NCI-H526 (cell line): ENCODE results near the gene CCDC154.
"Not testable (repeated sequence)": the region's sequence is repeated elsewhere in the genome, so short reads cannot be mapped to it uniquely, and the experiment has no call there.

ENCODE experiments used
- DNase-seq, 2 experiments: peaks; one replicate each; lab custom pipeline; 2025; lab: John Stamatoyannopoulos, UW

CCDC154 gene

DNA sequence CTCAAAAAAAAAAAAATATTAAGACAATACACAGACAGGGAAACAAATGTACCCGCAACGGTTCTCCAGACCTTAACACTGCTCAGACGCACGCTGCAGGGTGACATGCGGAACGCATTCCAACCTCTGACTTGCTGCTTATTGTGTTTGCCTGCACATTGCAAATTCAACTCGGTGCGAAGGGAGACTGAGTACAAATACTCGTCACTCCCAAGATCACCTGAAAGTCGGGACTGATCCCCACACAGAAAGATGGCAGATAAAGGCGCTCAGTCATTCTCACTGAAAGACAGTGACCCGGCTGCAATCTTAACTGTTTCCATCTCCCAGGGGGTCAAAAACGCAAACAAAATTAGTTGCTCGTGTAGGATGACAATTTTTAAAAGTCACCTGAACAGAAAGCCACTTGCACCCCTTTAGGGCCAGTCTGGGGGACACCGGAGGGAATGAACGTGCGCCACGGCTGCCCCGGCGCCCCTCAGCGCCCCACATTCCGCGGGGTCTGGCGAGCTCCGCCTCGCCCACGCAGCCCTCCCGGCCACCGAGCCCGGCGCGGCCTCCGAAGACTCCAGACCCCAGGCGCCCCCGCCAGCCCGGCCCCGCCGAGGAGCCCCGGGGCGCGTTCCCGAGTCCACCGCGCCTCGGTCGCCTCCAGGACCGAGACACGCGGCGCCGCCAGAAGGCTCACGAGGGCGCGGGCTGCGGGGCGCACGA, 29.9 kb upstream of the CCDC154 start:
- no peak for DNase-seq

DNA sequence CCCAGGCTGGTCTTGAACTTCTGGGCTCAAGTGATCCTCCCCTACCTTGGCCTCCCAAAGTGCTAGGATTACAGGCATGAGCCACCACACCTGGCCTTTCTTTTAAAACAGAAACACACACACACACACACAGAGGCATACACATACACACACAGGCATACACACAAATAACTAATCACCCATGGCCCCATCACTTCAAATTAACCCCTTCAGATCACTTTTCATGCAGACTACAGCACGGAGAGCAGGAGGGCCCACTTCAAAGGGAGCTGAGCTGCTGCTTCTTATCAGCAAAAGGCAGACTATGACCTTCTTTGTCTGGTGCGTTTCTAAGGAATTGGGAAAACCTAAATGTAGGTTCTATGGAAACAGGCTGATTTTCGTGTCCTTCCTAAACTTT, 28.6 kb upstream of the CCDC154 start:
- no peak for DNase-seq

DNA sequence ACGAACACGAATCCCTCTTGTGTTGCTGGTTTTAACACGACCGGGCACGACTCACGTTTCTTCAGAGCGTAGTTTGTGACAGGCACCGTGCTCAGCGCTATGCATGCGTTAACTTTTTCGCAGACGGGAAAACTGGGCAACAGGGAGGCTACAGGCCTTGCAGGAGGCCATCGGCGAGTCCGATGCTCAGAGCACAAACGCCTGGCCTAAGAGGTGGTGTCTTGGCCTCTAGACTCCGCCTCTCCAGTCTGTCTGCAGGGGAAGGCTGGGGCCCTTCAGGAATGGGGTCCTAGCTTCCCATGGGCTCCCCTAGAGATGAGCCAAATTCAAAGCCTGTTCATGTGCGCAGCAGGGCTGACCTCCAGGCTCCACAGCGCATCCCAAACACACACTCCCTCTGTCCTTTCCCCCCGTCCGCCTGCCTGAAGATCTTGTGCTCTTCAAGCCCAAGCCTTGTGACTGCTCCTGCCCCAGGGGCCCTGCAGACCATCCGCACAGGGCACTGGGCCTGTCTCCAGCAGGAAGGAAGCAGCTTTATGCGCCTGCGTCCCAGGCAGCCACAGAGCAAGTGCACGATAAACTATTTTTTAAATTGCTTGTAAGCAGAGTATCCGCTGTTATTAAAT, 27.3 kb upstream of the CCDC154 start:
- no peak for DNase-seq

DNA sequence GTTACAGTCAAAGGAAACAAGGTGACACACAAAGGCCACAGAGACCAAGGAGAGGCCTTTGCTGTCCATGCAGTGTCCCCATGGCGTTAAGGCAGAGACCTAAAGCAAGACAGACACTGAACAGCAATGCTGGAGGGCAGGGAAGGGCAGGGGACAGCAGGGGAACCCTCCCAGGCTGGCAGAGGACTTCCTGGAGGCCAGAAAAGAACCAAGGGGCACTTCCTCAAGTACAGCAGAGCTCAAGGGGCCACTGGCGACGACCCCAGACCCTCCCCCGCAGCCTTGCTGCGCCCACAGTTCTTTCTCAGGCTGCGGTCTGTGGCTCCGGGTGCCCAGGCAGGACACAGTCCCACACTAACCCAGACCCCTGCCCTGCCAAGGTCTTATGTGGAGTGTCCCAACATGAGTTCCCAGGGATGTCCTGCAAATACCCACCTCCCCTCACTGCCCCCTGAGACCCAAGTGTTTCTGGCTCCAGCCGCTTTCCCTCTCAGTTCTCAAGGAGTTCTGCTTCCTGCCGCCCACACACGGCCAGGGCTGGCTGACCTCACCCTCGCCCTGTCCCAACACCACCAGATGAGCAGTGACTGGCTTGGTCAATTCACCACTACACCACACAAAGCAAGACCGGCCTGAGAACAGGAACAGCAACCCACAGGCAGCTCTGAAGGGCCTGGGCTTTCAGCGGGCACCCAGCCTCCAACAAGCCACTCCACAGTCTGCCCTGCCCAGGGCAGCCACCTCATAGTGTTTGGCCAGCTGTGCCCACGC, 26.3 kb upstream of the CCDC154 start:
- no peak for DNase-seq

- no peak for DNase-seq
Measured at GRCh38 chr16:1469693-1470201, 25.4 kb upstream of the CCDC154 start.

DNA sequence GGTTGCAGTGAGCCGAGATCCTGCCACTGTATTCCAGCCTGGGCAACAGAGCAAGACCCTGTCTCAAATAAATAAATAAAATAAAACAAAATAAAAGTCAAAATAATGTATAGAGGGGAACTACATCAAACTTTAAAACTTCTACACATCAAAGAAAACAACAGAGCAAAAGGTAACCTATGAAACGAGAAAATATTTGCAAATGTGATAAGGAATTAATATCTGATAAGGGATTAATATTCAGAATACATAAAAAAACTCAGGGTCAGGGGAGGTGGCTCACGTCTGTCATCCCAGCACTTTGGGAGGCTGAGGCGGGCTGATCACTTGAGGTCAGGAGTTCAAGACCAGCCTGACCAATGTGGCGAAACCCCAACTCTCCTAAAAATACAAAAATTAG, 24.8 kb upstream of the CCDC154 start:
- DNase-seq, result not testable (repeated sequence)

GRCh38 chr16:1468426-1468810, 24.1 kb upstream of the CCDC154 start:
- no peak for DNase-seq

GRCh38 chr16:1466968-1467521, 22.7 kb upstream of the CCDC154 start:
- no peak for DNase-seq

GRCh38 chr16:1466054-1466453, 21.7 kb upstream of the CCDC154 start:
- DNase-seq, result no peak

DNA sequence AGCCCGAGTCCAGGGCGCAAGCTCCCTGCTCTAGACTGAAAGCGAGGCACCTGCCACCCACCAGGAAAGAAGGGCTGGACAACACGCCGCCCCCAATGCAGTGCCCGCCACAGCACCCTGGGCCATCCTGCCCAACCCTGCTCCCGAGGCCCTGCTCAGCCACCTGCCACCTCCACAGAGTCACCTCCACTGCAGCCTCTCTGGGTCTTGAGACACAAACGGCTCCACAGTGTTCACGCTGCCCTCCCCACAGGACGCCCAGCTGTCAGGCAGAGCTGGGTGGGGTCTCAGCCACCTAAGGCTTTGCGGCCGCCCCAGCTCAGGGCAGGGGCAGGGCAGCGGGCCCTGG, 21.2 kb upstream of the CCDC154 start:
- no peak for DNase-seq

- no peak for DNase-seq
Measured at GRCh38 chr16:1464894-1465566, 20.7 kb upstream of the CCDC154 start.

GRCh38 chr16:1464196-1464893, 20.0 kb upstream of the CCDC154 start:
- no peak for DNase-seq

- no peak for DNase-seq
Measured at GRCh38 chr16:1461146-1461545, 16.8 kb upstream of the CCDC154 start.

DNA sequence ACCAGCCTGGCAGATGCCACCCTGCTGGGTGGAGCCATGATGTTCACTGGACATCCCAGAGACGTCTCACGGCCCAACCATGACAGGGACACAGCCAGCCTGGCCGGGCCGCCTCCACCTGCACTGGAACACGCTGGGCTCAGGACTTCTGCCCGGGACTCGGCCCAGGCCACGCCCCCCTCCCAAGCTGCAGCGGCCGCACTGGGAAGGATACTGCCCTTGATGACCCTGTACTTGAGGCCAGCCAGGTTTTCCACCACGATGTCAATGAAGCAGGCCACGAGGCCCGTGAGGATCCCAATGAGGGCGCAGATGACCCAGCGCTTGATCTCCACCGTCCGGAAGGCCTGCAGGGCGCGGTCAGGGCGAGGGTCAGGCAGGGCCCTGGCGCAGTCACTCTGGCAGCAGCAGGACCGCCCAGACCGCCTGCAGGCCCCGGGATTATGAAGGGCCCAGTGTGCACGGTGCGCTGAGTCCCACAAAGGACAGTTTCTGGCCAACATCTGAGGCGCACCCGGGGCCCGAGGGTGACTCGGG, 16.3 kb upstream of the CCDC154 start:
- DNase-seq, result no peak

- no peak for DNase-seq
Measured at GRCh38 chr16:1459967-1460366, 15.6 kb upstream of the CCDC154 start.

DNA sequence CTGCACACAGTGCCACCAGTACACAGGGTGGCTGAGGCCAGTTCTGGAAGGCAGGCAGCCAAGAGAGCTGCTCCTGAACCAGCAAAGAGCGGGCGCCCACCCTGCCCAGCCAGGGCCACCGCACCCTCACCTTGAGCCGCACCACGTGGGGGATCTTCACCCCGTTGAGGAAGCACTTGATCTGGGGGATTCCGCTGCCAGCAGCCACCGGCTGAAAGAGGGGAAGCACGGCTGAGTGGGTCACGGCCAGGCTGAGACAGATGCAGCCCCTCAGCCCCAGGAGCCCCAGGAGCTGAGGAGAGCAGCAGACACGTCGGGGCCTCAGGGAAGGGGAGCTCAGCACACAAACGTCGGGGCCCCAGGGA, 14.6 kb upstream of the CCDC154 start:
- no peak for DNase-seq

GRCh38 chr16:1458336-1458976, 14.1 kb upstream of the CCDC154 start:
- DNase-seq, result no peak

GRCh38 chr16:1457489-1458245, 13.3 kb upstream of the CCDC154 start:
- DNase-seq, result no peak

DNA sequence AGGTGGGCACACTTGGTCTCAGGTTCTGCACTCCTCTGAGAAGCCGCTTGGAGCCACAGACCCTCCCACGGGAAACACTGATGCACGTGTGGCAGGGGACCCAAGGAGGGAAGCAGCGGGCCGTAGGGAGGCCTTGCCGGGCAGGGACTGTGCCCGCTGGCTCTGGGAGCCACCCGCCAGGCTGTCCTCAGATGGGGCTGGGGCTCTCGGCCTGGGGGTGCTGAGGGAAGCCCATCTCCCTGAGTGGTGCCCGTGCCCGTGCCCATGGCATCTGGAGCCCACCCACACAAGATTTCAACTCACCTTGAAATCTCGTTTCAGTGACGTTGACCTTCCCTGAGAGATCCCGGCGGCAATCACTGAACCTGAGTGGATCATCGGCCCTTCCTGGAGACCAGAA, 12.6 kb upstream of the CCDC154 start:
- DNase-seq, result no peak
